ENCODE measurements around the gene ITGB6. TPM values are rescaled to one million over a fixed set of nuclear protein-coding genes. Genes with fewer than 3 reads are reported as not detected.

Gene ITGB6
- total and polyA plus RNA-seq, 2 donors (not counting 3 experiments of a cell fraction or from before 2014, with no cell fraction given) = 0.03 TPM; not detected in 1

DNA sequence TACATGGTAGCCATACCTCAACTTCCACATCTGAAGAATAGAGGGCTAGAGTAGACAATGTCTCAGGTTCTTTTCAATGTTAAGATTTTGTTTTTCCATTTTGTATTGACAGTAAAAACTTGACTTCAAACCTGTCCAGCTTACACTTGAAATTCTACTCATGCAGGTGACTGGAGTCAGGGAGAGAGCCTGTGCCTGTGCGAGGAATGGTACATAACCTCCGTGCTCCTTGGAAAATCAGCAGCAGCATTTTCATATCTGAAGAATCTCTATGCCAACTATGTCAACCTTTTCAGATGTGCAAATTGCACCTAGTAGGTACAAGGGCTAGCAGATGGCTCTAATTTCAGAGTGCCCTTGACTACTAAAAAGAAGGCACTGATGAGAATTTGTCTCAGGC, 139.8 kb downstream of the ITGB6 start:
- peaks cover 37% of the 10 kb centered on the region for H3K79me2 ChIP-seq (ENCODE audit: control insufficient read depth, insufficient read depth, low read length)
- TF ChIP-seq MAX (IDR thresholded peaks at IDR 0.05; ENCODE audit: insufficient read depth, insufficient read length) (no peak), POLR2A (IDR thresholded peaks at IDR 0.05; ENCODE audit: low read depth, low read length) (no peak), JUN (IDR thresholded peaks at IDR 0.05; ENCODE audit: borderline replicate concordance, insufficient read depth, insufficient read length, low read depth) (no peak), FOS (IDR thresholded peaks at IDR 0.05; ENCODE audit: borderline replicate concordance, insufficient read depth, low read length) (no peak), MYC (IDR thresholded peaks at IDR 0.05; ENCODE audit: low read depth, low read length) (no peak), GATA2 (IDR thresholded peaks at IDR 0.05; ENCODE audit: insufficient read depth, insufficient read length, low read depth, low read length) (no peak), POLR2AphosphoS5 (IDR thresholded peaks at IDR 0.05; ENCODE audit: insufficient read depth, low read depth, low read length) (no peak), EZH2 (IDR thresholded peaks at IDR 0.05; ENCODE audit: borderline replicate concordance, low read depth, low read length, severe bottlenecking) (no peak)
- TF ChIP-seq, protein P1, sequence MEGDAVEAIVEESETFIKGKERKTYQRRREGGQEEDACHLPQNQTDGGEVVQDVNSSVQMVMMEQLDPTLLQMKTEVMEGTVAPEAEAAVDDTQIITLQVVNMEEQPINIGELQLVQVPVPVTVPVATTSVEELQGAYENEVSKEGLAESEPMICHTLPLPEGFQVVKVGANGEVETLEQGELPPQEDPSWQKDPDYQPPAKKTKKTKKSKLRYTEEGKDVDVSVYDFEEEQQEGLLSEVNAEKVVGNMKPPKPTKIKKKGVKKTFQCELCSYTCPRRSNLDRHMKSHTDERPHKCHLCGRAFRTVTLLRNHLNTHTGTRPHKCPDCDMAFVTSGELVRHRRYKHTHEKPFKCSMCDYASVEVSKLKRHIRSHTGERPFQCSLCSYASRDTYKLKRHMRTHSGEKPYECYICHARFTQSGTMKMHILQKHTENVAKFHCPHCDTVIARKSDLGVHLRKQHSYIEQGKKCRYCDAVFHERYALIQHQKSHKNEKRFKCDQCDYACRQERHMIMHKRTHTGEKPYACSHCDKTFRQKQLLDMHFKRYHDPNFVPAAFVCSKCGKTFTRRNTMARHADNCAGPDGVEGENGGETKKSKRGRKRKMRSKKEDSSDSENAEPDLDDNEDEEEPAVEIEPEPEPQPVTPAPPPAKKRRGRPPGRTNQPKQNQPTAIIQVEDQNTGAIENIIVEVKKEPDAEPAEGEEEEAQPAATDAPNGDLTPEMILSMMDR (IDR thresholded peaks at IDR 0.05; ENCODE audit: extremely low read depth in 1 of 2, insufficient read depth in 1 of 2, low read depth in 1 of 2, low read length in 2 of 2) = no peak
- H3K27ac ChIP-seq (ENCODE audit: insufficient read depth, low read depth, low read length) = no peak overlapping the region
- dilution Hi-C loops (cut with MboI; ENCODE audit: extremely low pct_ligation_motif_present, low sequenced_read_pairs) (no loop called here), intact Hi-C loops (cut with micrococcal nuclease) (no loop called here)
- no TSS peak for BruUV-seq (replicated peaks)
- H4K20me1 ChIP-seq (replicated peaks; ENCODE audit: control insufficient read depth, extremely low read depth, insufficient read depth, low read length) = no peaks in the 10 kb centered on the region
- CTCF ChIA-PET = no interaction called here
- H3K4me2 ChIP-seq (ENCODE audit: insufficient read depth, low read length) = no peak overlapping the region
- no peak overlapping the region for H3K9ac ChIP-seq (replicated peaks; ENCODE audit: extremely low read depth, insufficient read depth, low read length)
- peaks cover 18% of the 10 kb centered on the region for H3K4me1 ChIP-seq (ENCODE audit: control insufficient read depth, extremely low read depth, insufficient read depth, low read length)
- H3K4me3 ChIP-seq (replicated peaks in 1 of 3; ENCODE audit: insufficient read depth in 1 of 3, low read depth in 1 of 3, low read length in 3 of 3) = no peak overlapping the region
- FAIRE-seq (no peak), DNase-seq (ENCODE audit: low read depth, low spot score) (no peak)
- H2AFZ ChIP-seq (ENCODE audit: low read depth, low read length) = no peak overlapping the region
- H3K36me3 ChIP-seq (ENCODE audit: control insufficient read depth in 2 of 2, extremely low read depth in 1 of 2, insufficient read depth in 2 of 2, low read length in 2 of 2) = no peaks in the 10 kb centered on the region
- H3K9me3 ChIP-seq (replicated peaks; ENCODE audit: control insufficient read depth, insufficient read depth, low read length) = no peaks in the 10 kb centered on the region
- H3K9me1 ChIP-seq (replicated peaks; ENCODE audit: control insufficient read depth, extremely low read depth, insufficient read depth, low read length) = no peaks in the 10 kb centered on the region
- POLR2A ChIA-PET = no interaction called here
- no peaks in the 10 kb centered on the region for H3K27me3 ChIP-seq (ENCODE audit: control insufficient read depth in 2 of 2, insufficient read depth in 2 of 2, low read length in 2 of 2)
